SK-N-SH treated with all-trans-retinoic acid at 6 μM for 48 hours (cell line): ENCODE measurements around the gene SDHB.

Source experiments
- ATAC-seq: fragments of 200-7000 bp; cut with Tn5 transposase; 3 replicates; pipeline ENCODE4 v1.9.1; 2020; ENCODE audit warnings: mild to moderate bottlenecking, moderate library complexity
- ARNTL ChIP-seq: fragments of 450-650 bp; formaldehyde crosslinking; IDR thresholded peaks from 2 replicates; pipeline ENCODE4 v1.5.0; 2020; ENCODE audit warnings: low read depth, mild to moderate bottlenecking, moderate library complexity, borderline replicate concordance
- CSDC2 ChIP-seq: fragments of 250-450 bp; sonication (Bioruptor Pico); IDR thresholded peaks from 2 replicates; pipeline ENCODE4 v1.5.0; 2020; ENCODE audit warnings: mild to moderate bottlenecking, moderate library complexity
- ESRRG ChIP-seq: fragments of 250-450 bp; sonication (Bioruptor Pico); IDR thresholded peaks from 2 replicates; pipeline ENCODE4 v1.6.1; 2021; ENCODE audit warnings: mild to moderate bottlenecking
- ISL1 ChIP-seq: fragments of 250-450 bp; sonication (Bioruptor Pico); IDR thresholded peaks from 2 replicates; pipeline ENCODE4 v2.1.2; 2022; ENCODE audit warnings: mild to moderate bottlenecking, moderate library complexity
- OSR1 ChIP-seq: fragments of 250-450 bp; sonication (Bioruptor Pico); IDR thresholded peaks from 2 replicates; pipeline ENCODE4 v1.8.0; 2022; ENCODE audit warnings: moderate library complexity, mild to moderate bottlenecking, inconsistent platforms
- PATZ1 ChIP-seq: fragments of 250-450 bp; sonication (Bioruptor Pico); IDR thresholded peaks from 2 replicates; pipeline ENCODE4 v1.8.0; 2020; ENCODE audit warnings: mild to moderate bottlenecking, moderate library complexity, borderline replicate concordance
- PPARA ChIP-seq: fragments of 250-450 bp; sonication (Bioruptor Pico); IDR thresholded peaks from 2 replicates; pipeline ENCODE4 v1.5.0; 2020; ENCODE audit warnings: mild to moderate bottlenecking, borderline replicate concordance
- RARB ChIP-seq: fragments of 250-450 bp; sonication (Bioruptor Pico); IDR thresholded peaks from 2 replicates; pipeline ENCODE4 v1.8.0; 2021; ENCODE audit warnings: mild to moderate bottlenecking, moderate library complexity
- SNAI2 ChIP-seq: fragments of 250-450 bp; sonication (Bioruptor Pico); IDR thresholded peaks from 2 replicates; pipeline ENCODE4 v1.5.0; 2020; ENCODE audit warnings: mild to moderate bottlenecking, moderate library complexity
- TCF4 ChIP-seq: fragments of 250-450 bp; sonication (Bioruptor Pico); IDR thresholded peaks from 2 replicates; pipeline ENCODE4 v1.8.0; 2021; ENCODE audit warnings: mild to moderate bottlenecking, moderate library complexity, borderline replicate concordance
- TOX ChIP-seq: fragments of 250-450 bp; sonication (Bioruptor Pico); IDR thresholded peaks from 2 replicates; pipeline ENCODE4 v1.8.0; 2021; ENCODE audit warnings: mild to moderate bottlenecking, moderate library complexity, borderline replicate concordance
- TSHZ2 ChIP-seq: fragments of 250-450 bp; sonication (Bioruptor Pico); IDR thresholded peaks from 2 replicates; pipeline ENCODE4 v1.5.0; 2020; ENCODE audit warnings: mild to moderate bottlenecking, moderate library complexity
- ZC3H10 ChIP-seq: fragments of 250-450 bp; sonication (Bioruptor Pico); IDR thresholded peaks from 2 replicates; pipeline ENCODE4 v1.5.1; 2021; ENCODE audit warnings: mild to moderate bottlenecking, moderate library complexity
- ZFP3 ChIP-seq: fragments of 250-450 bp; sonication (Bioruptor Pico); IDR thresholded peaks from 2 replicates; pipeline ENCODE4 v1.5.0; 2020; ENCODE audit warnings: mild to moderate bottlenecking, moderate library complexity
- ZFP30 ChIP-seq: fragments of 450-650 bp; formaldehyde crosslinking; IDR thresholded peaks from 2 replicates; pipeline ENCODE4 v1.5.0; 2022; ENCODE audit warnings: mild to moderate bottlenecking, moderate library complexity
- ZNF565 ChIP-seq: fragments of 450-650 bp; formaldehyde crosslinking; conservative IDR thresholded peaks from 2 replicates; pipeline ENCODE4 v1.5.0; 2020; ENCODE audit warnings: low read depth, mild to moderate bottlenecking, moderate library complexity
- ZNF70 ChIP-seq: fragments of 450-650 bp; formaldehyde crosslinking; IDR thresholded peaks from 2 replicates; pipeline ENCODE4 v1.5.0; 2020; ENCODE audit warnings: mild to moderate bottlenecking, moderate library complexity
- ZNF8 ChIP-seq: fragments of 450-650 bp; formaldehyde crosslinking; IDR thresholded peaks from 2 replicates; pipeline ENCODE4 v1.5.0; 2020; ENCODE audit warnings: mild to moderate bottlenecking, moderate library complexity
- TF ChIP-seq, protein P1 (sequence below): fragments of 250-450 bp; sonication (Bioruptor Pico); IDR thresholded peaks from 2 replicates; pipeline ENCODE4 v1.8.0; 2021; ENCODE audit warnings: low read depth, mild to moderate bottlenecking, moderate library complexity, borderline replicate concordance
- TF ChIP-seq, protein P2 (sequence below): fragments of 250-450 bp; sonication (Bioruptor Pico); IDR thresholded peaks from 2 replicates; pipeline ENCODE4 v1.5.1; 2021; ENCODE audit warnings: mild to moderate bottlenecking, moderate library complexity
- TF ChIP-seq, protein P3 (sequence below): fragments of 250-450 bp; sonication (Bioruptor Pico); IDR thresholded peaks from 2 replicates; pipeline ENCODE4 v1.5.1; 2020; ENCODE audit warnings: low read depth, mild to moderate bottlenecking, moderate library complexity

SDHB gene

GRCh38 chr1:17053685-17054410 lies at the start of gene SDHB:
SDHB (minus strand) TSS chr1:17054032; CDS start chr1:17054019, 13 bp downstream.
- ATAC-seq, result peak; percentile 99
- TF ChIP-seq, protein P1, sequence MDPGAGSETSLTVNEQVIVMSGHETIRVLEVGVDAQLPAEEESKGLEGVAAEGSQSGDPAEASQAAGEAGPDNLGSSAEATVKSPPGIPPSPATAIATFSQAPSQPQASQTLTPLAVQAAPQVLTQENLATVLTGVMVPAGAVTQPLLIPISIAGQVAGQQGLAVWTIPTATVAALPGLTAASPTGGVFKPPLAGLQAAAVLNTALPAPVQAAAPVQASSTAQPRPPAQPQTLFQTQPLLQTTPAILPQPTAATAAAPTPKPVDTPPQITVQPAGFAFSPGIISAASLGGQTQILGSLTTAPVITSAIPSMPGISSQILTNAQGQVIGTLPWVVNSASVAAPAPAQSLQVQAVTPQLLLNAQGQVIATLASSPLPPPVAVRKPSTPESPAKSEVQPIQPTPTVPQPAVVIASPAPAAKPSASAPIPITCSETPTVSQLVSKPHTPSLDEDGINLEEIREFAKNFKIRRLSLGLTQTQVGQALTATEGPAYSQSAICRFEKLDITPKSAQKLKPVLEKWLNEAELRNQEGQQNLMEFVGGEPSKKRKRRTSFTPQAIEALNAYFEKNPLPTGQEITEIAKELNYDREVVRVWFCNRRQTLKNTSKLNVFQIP (CRISPR knock-in tag), result no peak
- TF ChIP-seq ZNF565 (CRISPR knock-in tag) (no peak), TCF4 (no peak), ZC3H10 (CRISPR knock-in tag) (no peak), ESRRG (CRISPR knock-in tag) (no peak), ZFP30 (CRISPR knock-in tag) (no peak), TOX (CRISPR knock-in tag) (no peak), TSHZ2 (CRISPR knock-in tag) (no peak), ZNF70 (CRISPR knock-in tag) (no peak), OSR1 (CRISPR knock-in tag) (no peak), ISL1 (CRISPR knock-in tag) (no peak), ZNF8 (CRISPR knock-in tag) (no peak), SNAI2 (no peak), PATZ1 (CRISPR knock-in tag) (no peak)
- TF ChIP-seq, protein P2, sequence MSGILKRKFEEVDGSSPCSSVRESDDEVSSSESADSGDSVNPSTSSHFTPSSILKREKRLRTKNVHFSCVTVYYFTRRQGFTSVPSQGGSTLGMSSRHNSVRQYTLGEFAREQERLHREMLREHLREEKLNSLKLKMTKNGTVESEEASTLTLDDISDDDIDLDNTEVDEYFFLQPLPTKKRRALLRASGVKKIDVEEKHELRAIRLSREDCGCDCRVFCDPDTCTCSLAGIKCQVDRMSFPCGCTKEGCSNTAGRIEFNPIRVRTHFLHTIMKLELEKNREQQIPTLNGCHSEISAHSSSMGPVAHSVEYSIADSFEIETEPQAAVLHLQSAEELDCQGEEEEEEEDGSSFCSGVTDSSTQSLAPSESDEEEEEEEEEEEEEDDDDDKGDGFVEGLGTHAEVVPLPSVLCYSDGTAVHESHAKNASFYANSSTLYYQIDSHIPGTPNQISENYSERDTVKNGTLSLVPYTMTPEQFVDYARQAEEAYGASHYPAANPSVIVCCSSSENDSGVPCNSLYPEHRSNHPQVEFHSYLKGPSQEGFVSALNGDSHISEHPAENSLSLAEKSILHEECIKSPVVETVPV (CRISPR knock-in tag), result no peak
- TF ChIP-seq, protein P3, sequence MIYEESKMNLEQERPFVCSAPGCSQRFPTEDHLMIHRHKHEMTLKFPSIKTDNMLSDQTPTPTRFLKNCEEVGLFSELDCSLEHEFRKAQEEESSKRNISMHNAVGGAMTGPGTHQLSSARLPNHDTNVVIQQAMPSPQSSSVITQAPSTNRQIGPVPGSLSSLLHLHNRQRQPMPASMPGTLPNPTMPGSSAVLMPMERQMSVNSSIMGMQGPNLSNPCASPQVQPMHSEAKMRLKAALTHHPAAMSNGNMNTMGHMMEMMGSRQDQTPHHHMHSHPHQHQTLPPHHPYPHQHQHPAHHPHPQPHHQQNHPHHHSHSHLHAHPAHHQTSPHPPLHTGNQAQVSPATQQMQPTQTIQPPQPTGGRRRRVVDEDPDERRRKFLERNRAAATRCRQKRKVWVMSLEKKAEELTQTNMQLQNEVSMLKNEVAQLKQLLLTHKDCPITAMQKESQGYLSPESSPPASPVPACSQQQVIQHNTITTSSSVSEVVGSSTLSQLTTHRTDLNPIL (CRISPR knock-in tag), result no peak

- ATAC-seq, result no peak
- no peak for TF ChIP-seq PATZ1 (CRISPR knock-in tag)
- no peak for TF ChIP-seq ARNTL
- no peak for TF ChIP-seq ISL1 (CRISPR knock-in tag)
- TF ChIP-seq CSDC2 (CRISPR knock-in tag), result no peak
- no peak for TF ChIP-seq ZNF565 (CRISPR knock-in tag)
- TF ChIP-seq OSR1 (CRISPR knock-in tag), result no peak
- TF ChIP-seq TSHZ2 (CRISPR knock-in tag), result no peak
- TF ChIP-seq, protein P1 (CRISPR knock-in tag), result no peak
- TF ChIP-seq, protein P2 (CRISPR knock-in tag), result no peak
- TF ChIP-seq ZC3H10 (CRISPR knock-in tag), result no peak
- TF ChIP-seq RARB (CRISPR knock-in tag), result no peak
- TF ChIP-seq PPARA (CRISPR knock-in tag), result no peak
- TF ChIP-seq ZFP3 (CRISPR knock-in tag), result no peak
These were observed 48.4 kb upstream of the SDHB start for GRCh38 chr1:17102232-17102631.
